AG09309 (cell line): Measurements from ENCODE around the gene APOD.

Source experiments
- DNase-seq: peaks from one replicate; pipeline ENCODE4 v3.0.0-alpha.2; 2010; ENCODE audit warnings: low read depth
- H3K4me3 ChIP-seq: 2 replicates; pipeline ENCODE4 v1.5.1; 2011; ENCODE audit warnings: mild to moderate bottlenecking, low read depth, low read length, moderate library complexity; ENCODE audit not compliant: control insufficient read depth
- CTCF ChIP-seq: IDR thresholded peaks from 2 replicates; pipeline ENCODE4 v1.5.1; 2011; ENCODE audit warnings: mild to moderate bottlenecking, low read depth, low read length, inconsistent platforms; ENCODE audit not compliant: insufficient read depth, control insufficient read depth; ENCODE audit errors: missing control alignments

APOD gene

DNA sequence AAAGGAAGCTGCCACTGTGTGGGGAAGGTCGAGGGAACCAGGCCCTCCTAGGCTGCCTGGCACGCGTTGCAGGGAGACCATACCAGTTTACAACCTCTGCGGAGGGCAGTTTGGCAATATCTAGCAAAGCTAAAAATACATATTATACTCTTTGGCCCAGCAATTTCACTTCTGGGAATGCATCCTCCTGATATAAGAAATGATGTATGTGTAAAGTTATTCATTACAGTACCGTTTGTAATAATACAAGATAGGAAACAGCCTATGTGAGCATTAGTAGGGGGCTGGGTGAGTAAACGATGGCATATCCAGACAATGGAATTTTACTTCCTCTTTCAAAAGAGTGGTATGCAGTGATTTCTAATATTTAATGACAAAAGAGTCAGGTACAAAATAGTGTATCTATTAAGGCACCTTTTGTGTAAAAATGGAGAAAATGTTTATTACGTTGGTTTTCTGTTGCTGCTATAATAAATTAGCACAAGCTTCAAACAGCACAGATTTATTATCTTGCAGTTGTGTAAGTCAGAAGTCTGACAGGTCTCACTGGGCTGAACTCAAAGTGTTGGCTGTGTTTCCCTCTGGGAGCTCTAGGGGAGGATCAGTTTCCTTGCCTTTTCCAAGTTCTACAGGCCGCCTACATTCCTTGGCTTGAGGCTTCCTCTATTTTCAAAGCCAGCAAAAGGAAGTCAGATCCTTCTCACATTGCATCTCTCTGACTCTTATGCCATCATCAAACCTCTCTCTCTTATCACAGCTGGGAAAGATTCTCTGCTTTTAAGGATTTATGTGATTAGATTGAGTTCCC lies 9.0 kb downstream of the APOD start:
- DNase-seq = no peak
- no peak overlapping the region for H3K4me3 ChIP-seq
- TF ChIP-seq CTCF = no peak

GRCh38 chr3:195573611-195574496 lies 9.9 kb downstream of the APOD start:
- no peak for TF ChIP-seq CTCF
- H3K4me3 ChIP-seq = no peak overlapping the region
- no peak for DNase-seq

DNA sequence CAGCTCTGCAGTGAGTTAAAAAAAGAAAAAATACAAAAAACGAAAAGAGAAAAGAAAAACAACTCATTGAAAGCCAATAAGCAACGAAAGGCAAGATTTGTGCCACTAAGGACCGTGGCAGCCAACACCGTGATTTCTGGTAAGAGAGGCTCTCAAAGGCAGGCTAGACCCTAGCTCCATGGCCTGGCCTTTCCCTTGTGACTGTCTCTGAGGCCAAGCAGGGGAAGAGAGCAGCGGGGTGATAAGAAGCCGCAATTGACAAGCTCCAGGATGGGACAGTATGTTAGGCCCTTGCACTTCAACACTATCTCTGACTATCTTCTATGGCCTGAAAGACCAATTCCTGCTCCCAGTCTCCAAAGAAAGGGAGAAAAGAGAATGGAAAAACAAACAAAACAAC lies 12.4 kb downstream of the APOD start:
- no peak for TF ChIP-seq CTCF
- DNase-seq = no peak
- H3K4me3 ChIP-seq = no peak overlapping the region

DNA sequence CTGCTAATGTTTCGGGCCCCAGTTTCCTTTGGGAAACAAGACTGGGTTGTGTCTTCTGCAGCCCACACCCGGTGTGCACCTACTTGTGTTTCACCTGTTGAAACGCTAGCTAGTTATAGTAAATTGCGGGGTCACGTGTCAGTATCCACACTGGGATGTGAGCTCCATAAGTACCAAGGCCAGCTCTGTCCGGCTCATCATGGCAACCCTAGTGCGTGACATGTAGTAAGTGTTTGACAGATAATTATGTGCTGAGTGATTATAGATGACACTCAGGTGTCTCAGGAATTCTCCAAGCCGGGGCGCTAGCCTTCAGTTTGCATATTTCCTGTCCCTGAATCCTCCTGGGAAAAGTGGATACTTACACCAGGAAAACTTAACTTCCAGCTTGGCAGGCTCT lies 12.8 kb downstream of the APOD start:
- no peak for DNase-seq
- TF ChIP-seq CTCF = no peak
- no peak overlapping the region for H3K4me3 ChIP-seq

DNA sequence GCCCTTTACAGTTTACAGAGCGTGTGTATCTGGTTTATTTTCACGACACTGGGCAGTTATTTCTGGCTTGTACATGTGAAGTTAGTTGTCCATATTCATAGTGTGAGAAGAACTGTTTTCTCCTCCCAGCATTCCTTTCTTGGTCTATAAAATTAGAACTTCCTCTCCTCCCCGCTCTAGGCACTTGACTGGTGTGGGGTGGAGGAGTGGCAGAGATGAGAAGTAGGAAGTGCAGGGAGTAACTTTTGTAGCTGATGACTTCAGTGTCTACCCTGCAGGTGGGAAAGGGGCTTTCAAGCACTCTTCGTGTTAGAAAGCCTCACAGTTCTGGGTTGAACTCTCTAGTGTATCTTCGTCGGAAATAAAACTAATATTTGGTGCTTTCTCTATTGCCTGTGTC lies 13.4 kb downstream of the APOD start:
- no peak for TF ChIP-seq CTCF
- H3K4me3 ChIP-seq = no peak overlapping the region
- no peak for DNase-seq

GRCh38 chr3:195568630-195569029 lies 15.1 kb downstream of the APOD start:
- no peak overlapping the region for H3K4me3 ChIP-seq
- DNase-seq = no peak
- TF ChIP-seq CTCF = no peak
